Activated CD8-positive, alpha-beta memory T cell treated with anti-CD3 and anti-CD28 coated beads for 36 hours (primary cell): ENCODE data around the gene KRTAP10-3. TPM values are rescaled to one million over a fixed set of nuclear protein-coding genes. Genes with fewer than 3 reads are reported as not detected.
"Not testable (repeated sequence)": the region's sequence is repeated elsewhere in the genome, so short reads cannot be mapped to it uniquely, and the experiment has no call there.

Source experiments
- CTCF ChIA-PET: fragments of 350-600 bp; sonication (Branson Sonifier 250); formaldehyde crosslinking; loops from one replicate; lab custom pipeline; 2021; ENCODE audit warnings: antibody characterized with exemption; lab: Charles Lee
- POLR2A ChIA-PET: fragments of 350-600 bp; sonication (Branson Sonifier 250); formaldehyde crosslinking; loops from one replicate; lab custom pipeline; 2021; ENCODE audit warnings: antibody characterized with exemption; lab: Charles Lee
- total RNA-seq, 2 experiments: library from RNA; stranded (reverse); gene quantifications; one replicate each; pipeline ENCODE4 v1.2.3, GENCODE V29; 2021

KRTAP10-3 gene
- total RNA-seq, 2 experiments from 2014 or later = not detected

DNA sequence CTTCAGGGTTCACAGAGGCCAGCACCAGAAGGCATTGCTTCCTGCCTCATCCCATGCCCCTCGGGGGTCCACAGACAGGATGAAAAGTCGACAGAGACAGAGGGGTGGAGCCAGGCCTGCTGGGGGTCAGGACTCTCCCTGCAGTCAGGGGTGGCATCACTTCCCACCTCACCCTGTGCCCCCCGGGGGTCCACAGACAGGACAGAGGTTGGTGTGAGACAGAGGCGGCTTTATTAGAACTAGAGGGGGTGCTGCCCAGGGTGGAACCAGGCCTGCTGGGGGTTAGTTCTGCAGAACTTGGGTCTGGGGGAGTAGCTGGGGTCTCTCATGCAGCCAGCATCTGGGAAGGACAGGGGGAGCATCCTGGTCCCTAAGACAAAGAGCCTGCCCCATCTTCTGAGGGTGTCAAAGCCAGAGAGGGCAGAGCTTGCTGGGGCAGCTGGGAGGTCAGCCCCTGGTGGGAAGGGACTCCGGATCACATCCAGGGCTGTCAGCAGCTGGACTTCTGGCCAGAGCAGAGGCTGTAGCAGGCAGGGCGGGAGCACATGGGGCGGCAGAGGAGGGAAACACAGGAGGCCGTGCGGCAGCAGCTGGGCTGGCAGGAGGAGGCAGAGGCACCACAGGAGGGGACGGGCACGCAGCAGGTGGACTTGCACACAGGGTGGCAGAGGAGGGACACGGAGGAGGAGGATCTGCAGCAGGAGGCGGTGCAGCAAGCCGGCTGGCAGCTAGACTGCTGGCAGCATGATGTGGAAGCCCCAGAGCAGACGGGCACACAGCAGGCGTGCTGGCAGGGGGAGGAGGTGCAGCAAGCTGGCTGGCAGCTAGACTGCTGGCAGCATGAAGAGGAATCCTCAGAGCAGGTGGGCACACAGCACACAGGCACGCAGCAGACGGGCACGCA lies 32.6 kb upstream of the KRTAP10-3 start:
- CTCF ChIA-PET, POLR2A ChIA-PET: not testable (repeated sequence)

GRCh38 chr21:44590311-44590721 lies 31.7 kb upstream of the KRTAP10-3 start:
- CTCF ChIA-PET = no interaction called here
- POLR2A ChIA-PET = no interaction called here

- ChIA-PET POLR2A (no interaction called here), CTCF (no interaction called here)
Measured at GRCh38 chr21:44589586-44590305, 31.2 kb upstream of the KRTAP10-3 start.

DNA sequence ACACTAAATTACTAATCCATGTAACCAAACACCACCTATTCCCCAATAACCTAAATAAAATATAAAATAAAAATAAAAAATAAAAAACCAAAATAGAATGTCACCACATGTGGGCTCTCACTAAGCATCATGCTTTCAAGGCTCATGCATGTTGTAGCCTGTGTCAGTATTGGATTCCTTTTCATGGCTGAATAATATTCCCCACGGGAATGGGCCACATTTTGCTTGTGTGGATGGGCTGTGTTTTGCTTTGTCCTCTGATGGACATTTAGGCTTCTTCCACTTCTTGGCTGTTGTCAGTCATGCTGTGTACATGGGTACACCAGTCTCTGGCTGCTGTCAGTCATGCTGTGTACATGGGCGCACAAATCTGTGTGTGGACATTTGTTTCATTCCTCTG lies 30.5 kb upstream of the KRTAP10-3 start:
- POLR2A ChIA-PET = no interaction called here
- CTCF ChIA-PET = no interaction called here

DNA sequence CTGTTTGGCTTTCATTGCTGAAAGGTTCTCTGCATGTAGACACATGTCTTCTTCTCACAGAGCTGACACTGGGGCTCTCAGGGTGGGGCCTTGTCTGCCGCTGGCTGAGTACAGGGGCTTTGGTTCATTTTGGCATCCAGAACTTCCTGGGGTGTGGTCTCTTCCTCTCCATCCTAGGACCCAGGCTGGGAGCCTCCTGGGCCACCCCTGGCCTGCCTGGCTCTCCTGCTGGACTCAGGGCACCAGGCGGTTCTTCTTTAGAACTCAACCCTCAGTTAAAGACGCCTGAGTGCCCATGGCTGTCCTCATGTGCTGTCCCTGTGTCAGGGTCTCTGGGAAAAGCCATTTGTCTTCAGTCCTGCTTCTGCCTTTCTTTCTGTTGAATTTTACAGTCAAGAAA lies 27.3 kb upstream of the KRTAP10-3 start:
- CTCF ChIA-PET = no interaction called here
- POLR2A ChIA-PET = no interaction called here

- ChIA-PET CTCF (no interaction called here), POLR2A (no interaction called here)
Measured at GRCh38 chr21:44583800-44584147, 25.2 kb upstream of the KRTAP10-3 start.

DNA sequence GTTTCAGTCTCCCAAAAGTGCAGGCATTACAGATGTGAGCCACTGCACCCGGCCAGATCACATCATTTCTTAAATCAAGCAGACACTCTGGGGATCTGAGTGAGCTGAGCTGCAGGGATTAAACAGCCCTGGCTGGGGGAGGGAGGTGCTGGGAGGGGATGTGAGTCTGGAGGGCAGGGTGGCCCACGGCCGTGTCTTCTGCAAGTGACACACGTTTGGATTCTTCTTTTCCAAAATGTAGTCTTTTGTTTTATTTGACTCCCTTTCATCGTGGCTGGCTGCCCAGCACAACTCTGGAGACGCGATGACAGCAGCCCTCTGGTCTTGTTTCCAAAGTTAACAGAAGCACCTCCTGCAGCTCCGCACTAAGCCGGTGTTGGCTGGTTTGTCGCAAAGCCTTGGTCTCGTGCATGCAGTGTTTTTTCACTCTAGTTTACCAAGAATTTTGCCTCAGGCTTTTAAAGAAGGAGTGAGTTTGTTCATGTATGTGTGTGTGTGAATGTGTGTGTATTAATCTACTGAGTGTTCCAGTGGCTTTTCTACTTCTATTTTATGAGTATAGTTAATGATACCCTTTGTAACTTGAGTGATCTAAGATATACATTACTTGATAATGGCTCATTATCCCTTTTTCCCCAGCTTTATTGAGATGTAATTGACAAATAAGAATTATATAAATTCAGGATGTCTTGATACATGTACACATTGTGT lies 24.6 kb upstream of the KRTAP10-3 start:
- CTCF ChIA-PET = no interaction called here
- POLR2A ChIA-PET = no interaction called here

- POLR2A ChIA-PET = no interaction called here
- CTCF ChIA-PET = no interaction called here
Measured at GRCh38 chr21:44582055-44582454, 23.5 kb upstream of the KRTAP10-3 start.

DNA sequence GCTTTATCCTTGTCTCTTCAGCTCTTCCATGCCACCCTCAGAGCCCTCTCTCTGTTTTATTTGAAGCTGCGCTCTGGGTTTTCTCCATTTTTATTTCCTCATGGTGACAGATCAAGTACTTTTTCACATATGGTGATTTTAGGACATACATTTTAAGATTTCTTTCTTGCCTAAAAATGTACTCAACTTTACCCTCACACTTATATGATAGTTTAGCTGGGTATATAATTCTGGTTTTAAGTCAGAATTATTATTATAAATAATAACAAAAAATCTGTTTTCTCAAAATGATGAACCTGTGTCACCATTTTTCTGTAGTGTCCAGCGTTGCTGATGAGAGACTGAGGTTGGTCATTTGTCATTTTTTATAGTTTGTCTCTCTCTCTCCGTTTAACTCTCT lies 22.6 kb upstream of the KRTAP10-3 start:
- POLR2A ChIA-PET = no interaction called here
- CTCF ChIA-PET = no interaction called here

DNA sequence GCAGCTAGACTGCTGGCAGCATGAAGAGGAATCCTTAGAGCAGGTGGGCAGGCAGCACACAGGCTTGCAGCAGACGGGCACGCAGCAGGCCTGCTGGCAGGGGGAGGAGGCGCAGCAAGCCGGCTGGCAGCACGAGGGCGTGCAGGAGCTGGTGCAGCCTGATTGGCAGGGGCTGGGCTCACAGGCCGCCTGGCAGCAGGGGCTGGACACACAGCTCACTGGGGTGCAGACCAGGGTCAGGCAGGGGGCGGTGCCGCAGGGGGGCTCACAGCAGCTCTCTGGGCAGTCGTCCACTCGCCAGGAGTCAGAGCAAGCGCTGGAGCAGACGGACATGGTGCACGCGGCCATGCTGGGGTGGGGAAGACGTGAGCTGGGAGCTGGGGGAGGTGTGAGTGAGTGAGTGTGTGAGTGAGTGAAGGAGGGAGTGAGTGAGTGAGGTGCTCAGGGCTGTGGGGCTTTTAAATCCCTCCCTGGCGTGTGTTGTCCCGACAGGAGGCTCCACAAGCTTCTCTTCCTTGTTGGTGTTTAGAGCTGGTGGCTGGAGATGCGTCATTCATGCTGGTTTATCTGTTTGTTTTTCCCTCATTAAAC lies 21.7 kb upstream of the KRTAP10-3 start, which contains the start of gene KRTAP10-5:
Gene KRTAP10-5 (minus strand): TSS at position 374 of the 591 bp plus-strand sequence. CDS start 26 bp downstream, at position 348.
- CTCF ChIA-PET, POLR2A ChIA-PET: not testable (repeated sequence)

GRCh38 chr21:44579833-44580144 lies 21.2 kb upstream of the KRTAP10-3 start:
- ChIA-PET POLR2A (no interaction called here), CTCF (no interaction called here)

DNA sequence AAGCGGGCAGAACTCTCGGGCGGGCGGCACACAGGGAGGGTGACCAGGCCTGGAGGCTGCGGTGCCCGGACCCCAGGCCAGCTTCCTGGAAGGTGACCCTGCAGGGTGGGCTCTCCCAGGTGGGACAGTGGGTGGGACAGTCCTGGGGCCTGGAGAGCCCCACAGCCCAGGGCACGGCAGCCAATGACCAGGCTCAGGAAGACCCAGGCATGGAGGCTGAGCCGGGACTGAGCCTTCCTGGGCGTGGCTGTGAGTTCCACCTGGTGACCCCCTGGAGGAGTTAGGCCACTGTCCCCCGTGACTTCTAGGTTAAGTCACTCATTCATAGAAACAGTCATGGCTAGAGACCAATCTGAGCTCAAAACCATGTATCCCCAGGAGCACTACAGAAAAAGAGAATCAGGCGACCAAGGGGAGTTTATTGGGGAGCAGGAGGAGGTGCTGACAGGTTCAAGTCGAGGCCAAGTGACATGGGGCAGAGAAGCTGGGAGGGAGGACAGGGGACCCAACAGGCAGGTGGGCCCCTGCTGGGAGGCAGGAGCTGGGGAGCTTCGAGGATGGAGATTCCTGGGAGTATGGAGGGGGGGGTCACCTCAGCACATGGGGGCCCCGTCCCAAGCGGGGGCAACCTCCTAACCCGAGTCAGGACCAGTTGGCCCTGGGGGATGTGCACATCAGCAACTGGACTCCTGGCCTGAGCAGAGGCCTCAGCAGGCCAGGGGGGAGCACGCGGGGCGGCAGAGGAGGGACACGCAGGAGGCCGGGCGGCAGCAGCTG lies 20.6 kb upstream of the KRTAP10-3 start:
- POLR2A ChIA-PET = no interaction called here
- CTCF ChIA-PET = no interaction called here

DNA sequence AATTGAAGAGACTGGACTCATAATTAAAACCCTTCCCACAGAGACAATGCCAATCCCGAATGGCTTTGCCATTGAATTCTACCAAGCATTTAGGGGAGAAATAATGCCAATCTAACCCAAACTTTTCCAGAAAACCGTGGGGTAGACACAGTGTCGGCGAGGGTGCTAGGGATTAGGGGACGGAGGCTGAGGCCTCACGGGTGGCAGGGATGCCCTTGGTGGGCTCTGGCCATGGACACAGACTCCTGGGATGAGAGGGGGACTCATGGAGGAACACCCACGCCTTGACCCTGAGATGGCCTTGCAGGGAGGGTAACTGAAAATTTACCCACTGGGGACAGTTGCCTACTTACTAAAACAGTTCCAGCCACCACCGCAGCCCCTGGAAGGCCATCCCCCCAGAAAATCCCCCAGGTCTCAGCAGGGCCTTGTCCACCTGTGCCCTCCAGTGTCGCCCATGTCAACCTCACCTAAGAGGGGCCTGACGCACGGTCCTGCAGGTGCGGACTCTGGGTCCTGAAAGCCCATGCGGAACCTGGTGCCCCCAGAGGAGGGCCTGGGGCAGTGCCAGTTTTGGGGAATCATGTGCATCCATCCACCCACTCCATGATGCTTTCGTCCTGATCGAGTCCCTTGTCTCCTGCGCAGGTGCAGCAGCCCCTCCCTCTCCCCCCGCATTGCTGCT lies 19.9 kb upstream of the KRTAP10-3 start:
- ChIA-PET POLR2A (no interaction called here), CTCF (no interaction called here)

DNA sequence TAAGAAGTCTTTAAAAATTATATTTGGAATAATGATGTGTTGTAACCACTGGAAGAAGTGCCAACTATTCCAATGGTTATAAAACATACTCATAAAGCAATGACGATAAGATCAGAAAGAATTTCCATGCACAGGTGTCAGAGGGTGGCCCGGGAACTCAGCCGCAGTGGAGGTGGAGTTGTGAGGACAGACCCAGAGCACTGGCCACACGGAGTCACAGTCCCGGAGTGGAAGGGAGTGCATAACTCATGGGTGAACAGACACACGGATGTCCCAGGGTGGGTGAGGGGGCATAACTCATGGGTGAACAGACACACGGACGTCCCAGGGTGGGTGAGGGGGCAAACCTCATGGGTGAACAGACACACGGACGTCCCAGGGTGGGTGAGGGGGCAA lies 17.4 kb upstream of the KRTAP10-3 start:
- POLR2A ChIA-PET = no interaction called here
- CTCF ChIA-PET = no interaction called here

DNA sequence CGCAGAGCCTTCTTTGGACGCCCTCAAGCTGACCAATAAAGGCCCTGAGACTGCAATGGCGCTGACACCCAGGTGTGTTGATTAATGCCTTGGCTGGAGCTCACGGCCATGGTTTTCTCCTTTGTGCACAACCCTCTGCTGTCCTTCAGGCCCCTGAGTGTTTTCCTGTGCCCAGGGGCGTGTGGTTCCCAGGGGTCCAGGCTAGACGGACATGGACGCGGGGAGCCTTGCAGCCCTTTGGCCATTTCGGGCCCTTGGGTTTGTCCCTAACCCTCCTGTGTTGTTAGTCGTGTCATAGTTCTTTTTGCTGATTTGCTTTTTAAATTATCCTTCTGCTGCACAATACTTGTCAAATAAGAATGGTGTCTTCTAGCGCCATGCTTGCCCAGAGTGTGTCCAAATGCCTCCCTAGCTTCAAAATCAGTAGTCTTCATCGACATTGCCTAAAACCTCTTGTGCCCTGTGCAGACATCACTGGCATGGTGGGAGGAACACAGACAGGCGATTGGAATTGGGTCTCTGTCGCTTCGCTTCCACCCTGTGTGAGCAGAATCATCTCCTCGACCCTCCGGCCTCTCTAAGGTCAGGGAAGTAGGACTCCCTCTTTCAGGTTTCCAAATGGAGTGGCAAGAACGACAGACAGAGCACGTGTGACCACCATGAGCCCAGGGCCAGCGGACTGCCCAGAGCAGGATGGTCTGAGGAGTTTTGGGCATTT lies 16.9 kb upstream of the KRTAP10-3 start:
- CTCF ChIA-PET = no interaction called here

DNA sequence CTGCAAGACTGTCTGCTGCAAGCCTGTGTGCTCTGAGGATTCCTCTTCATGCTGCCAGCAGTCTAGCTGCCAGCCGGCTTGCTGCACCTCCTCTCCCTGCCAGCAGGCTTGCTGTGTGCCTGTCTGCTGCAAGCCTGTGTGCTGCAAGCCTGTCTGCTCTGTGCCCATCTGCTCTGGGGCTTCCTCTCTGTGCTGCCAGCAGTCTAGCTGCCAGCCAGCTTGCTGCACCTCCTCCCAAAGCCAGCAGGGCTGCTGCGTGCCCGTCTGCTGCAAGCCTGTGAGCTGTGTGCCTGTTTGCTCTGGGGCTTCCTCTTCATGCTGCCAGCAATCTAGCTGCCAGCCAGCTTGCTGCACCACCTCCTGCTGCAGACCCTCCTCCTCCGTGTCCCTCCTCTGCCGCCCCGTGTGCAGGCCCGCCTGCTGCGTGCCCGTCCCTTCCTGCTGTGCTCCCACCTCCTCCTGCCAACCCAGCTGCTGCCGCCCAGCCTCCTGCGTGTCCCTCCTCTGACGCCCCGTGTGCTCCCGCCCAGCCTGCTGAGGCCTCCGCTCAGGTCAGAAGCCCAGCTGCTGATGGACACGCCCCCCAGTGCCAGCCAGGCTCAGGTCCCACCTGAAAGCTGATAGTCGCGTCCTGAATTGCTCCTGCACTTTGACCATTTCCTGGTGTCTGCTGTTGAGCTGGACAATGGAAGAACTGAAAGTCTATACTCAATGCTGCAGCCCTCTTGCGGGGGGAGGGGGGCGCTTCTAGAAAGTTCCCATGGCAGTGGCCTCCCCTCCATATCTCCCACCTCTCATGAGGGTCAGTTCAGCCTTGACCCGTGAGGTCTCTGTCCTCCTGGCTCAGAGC lies 16.1 kb upstream of the KRTAP10-3 start:
- POLR2A ChIA-PET = no interaction called here
- CTCF ChIA-PET = no interaction called here

More for the DNA sequence above, 16.9 kb upstream of the KRTAP10-3 start:
- POLR2A ChIA-PET = no interaction called here
